Measurements from ENCODE around the gene MAP2K2. TPM values are rescaled to one million over a fixed set of nuclear protein-coding genes. Genes with fewer than 3 reads are reported as not detected.

The MAP2K2 gene
- total RNA-seq, 3 donors from 2014 or later: 173 to 221 (median 192) TPM

GRCh38 chr19:4089400-4089908 lies 34.5 kb downstream of the MAP2K2 start:
- ATAC-seq: peak; percentile 28
- DNase-seq: peak in 2 of 3 donors; percentile 61 to 80
- peaks cover 27% of the 10 kb centered on the region for H3K4me1 ChIP-seq (ENCODE audit: low read depth)
- no peaks in the 10 kb centered on the region for H3K9me3 ChIP-seq
- intact Hi-C loops (cut with DNase I, micrococcal nuclease): no loop called here
- H3K4me3 ChIP-seq: no peak overlapping the region
- no peak for TF ChIP-seq CTCF (IDR thresholded peaks at IDR 0.05)
- H3K36me3 ChIP-seq (ENCODE audit: low read depth): no peaks in the 10 kb centered on the region

GRCh38 chr19:4088975-4089374 lies 34.9 kb downstream of the MAP2K2 start:
- DNase-seq: no peak
- no peak for TF ChIP-seq CTCF (IDR thresholded peaks at IDR 0.05)

GRCh38 chr19:4087787-4088679 lies 35.9 kb downstream of the MAP2K2 start:
- ATAC-seq: no peak
- intact Hi-C loops (cut with DNase I, micrococcal nuclease): no loop called here
- Histone ChIP-seq H3K36me3 (ENCODE audit: low read depth) (no peaks in the 10 kb centered on the region), H3K4me3 (no peak overlapping the region), H3K9me3 (no peaks in the 10 kb centered on the region), H3K4me1 (ENCODE audit: low read depth) (peaks cover 32% of the 10 kb centered on the region)
- no peak for DNase-seq
- TF ChIP-seq CTCF (IDR thresholded peaks at IDR 0.05): no peak

More at GRCh38 chr19:4088975-4089374, 34.9 kb downstream of the MAP2K2 start:
- peak; percentile 20 for ATAC-seq
- H3K4me3 ChIP-seq: no peak overlapping the region
- peaks cover 27% of the 10 kb centered on the region for H3K4me1 ChIP-seq (ENCODE audit: low read depth)
- no peaks in the 10 kb centered on the region for H3K9me3 ChIP-seq
- intact Hi-C loops (cut with DNase I, micrococcal nuclease): no loop called here
- no peaks in the 10 kb centered on the region for H3K36me3 ChIP-seq (ENCODE audit: low read depth)

- TF ChIP-seq CTCF (IDR thresholded peaks at IDR 0.05): no peak
- Histone ChIP-seq H3K4me3 (no peak overlapping the region), H3K9me3 (no peaks in the 10 kb centered on the region), H3K4me1 (ENCODE audit: low read depth) (peaks cover 32% of the 10 kb centered on the region), H3K36me3 (ENCODE audit: low read depth) (no peaks in the 10 kb centered on the region)
- peak; percentile 84 to 86 (median 84) for DNase-seq
- peak; percentile 64 for ATAC-seq
- intact Hi-C loops (cut with DNase I, micrococcal nuclease): no loop called here
Observed at GRCh38 chr19:4086411-4086867, 37.5 kb downstream of the MAP2K2 start.

- intact Hi-C loops (cut with DNase I, micrococcal nuclease): no loop called here
- peaks cover 36% of the 10 kb centered on the region for H3K4me1 ChIP-seq (ENCODE audit: low read depth)
- no peak for DNase-seq
- ATAC-seq: no peak
- TF ChIP-seq CTCF (IDR thresholded peaks at IDR 0.05): no peak
- H3K36me3 ChIP-seq (ENCODE audit: low read depth): no peaks in the 10 kb centered on the region
- H3K9me3 ChIP-seq: no peaks in the 10 kb centered on the region
- H3K4me3 ChIP-seq: no peak overlapping the region
Observed at GRCh38 chr19:4084547-4084877, 39.4 kb downstream of the MAP2K2 start.

Measured in mucosa of descending colon (tissue), 3 donors.